Tibial artery (tissue), 4 donors: ENCODE results near the gene RELN.

Source experiments
- DNase-seq, 2 donors: peaks; one replicate each; pipeline ENCODE4 v3.0.0-alpha.2; 2019
- H3K27ac ChIP-seq, 2 donors: fragments of 200-600 bp; sonication (generic) in 1 of 2; 1 replicate in 1 of 2; 2 replicates in 1 of 2; pipeline ENCODE4 v1.5.1; 2018 to 2019; ENCODE audit warnings: mild to moderate bottlenecking in 1 of 2
- H3K27me3 ChIP-seq, 2 donors: fragments of 200-600 bp; sonication (generic) in 1 of 2; one replicate each; pipeline versions ENCODE4 v1.5.1 to v1.6.0; 2016 to 2019
- H3K36me3 ChIP-seq, 3 donors: fragments of 200-600 bp; sonication (generic) in 2 of 3; one replicate each; pipeline ENCODE4 v1.5.1; 2016 to 2019; ENCODE audit warnings: mild to moderate bottlenecking in 2 of 3
- H3K4me1 ChIP-seq, 4 donors: fragments of 200-600 bp; sonication (generic) in 2 of 4; 1 replicate in 3 of 4; 2 replicates in 1 of 4; pipeline ENCODE4 v1.5.1; 2016 to 2019
- H3K4me3 ChIP-seq, 2 donors: fragments of 200-600 bp; sonication (generic) in 1 of 2; 1 replicate in 1 of 2; 2 replicates in 1 of 2; pipeline ENCODE4 v1.5.1; 2018 to 2019; ENCODE audit warnings: mild to moderate bottlenecking in 2 of 2
- H3K9me3 ChIP-seq, 3 donors: fragments of 200-600 bp; sonication (generic) in 1 of 3; one replicate each; pipeline ENCODE4 v1.5.1; 2016 to 2019
- CTCF ChIP-seq, 2 experiments: fragments of 200-600 bp in 1 of 2; fragments of 450-650 bp in 1 of 2; IDR thresholded peaks; one replicate each; pipeline ENCODE4 v1.5.1; 2017 to 2019; ENCODE audit warnings: antibody characterized with exemption in 2 of 2, mild to moderate bottlenecking in 1 of 2, moderate library complexity in 1 of 2
- intact Hi-C: fragments of 100-400 bp; cut with DNase I; formaldehyde crosslinking; loops from one replicate; pipeline ENCODE4 v1.15.0; 2023; ENCODE audit warnings: low total_unique reads

The RELN gene

DNA sequence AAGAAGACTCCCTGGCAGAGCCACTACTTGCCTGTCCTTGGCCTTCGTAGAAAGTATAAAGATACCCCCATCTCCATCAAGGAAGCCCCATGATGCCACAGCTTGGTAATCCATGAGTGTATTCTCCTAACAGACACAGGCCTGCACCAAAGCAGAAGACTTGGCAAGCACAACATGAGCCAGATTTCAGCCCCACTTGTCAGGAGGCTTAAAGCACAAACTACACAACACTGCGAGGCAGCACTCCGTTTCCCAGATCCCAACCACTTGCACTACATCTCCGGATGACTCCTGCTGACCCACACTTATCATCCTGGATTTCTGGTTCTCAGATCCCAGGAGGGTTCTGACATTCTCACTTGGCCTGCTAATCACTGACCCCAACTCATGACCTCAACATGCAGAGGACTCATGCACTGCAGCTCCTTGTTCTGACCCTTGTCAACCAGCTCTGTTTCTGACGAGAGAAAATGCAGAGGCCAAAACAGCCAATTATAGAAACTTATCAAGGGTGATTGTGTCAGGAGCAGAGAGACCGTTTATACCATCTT is 100.8 kb downstream of the RELN start:
- no peaks in the 10 kb centered on the region for H3K27me3 ChIP-seq
- intact Hi-C loops, result no loop called here
- DNase-seq, result no peak
- H3K4me1 ChIP-seq, result no peaks in the 10 kb centered on the region
- H3K27ac ChIP-seq, result no peak overlapping the region
- TF ChIP-seq CTCF (IDR thresholded peaks at IDR 0.05), result no peak
- peaks cover 0 to 10% (median 0%) of the 10 kb centered on the region in 3 donors for H3K9me3 ChIP-seq
- no peak overlapping the region for H3K4me3 ChIP-seq
- H3K36me3 ChIP-seq, result no peaks in the 10 kb centered on the region

DNA sequence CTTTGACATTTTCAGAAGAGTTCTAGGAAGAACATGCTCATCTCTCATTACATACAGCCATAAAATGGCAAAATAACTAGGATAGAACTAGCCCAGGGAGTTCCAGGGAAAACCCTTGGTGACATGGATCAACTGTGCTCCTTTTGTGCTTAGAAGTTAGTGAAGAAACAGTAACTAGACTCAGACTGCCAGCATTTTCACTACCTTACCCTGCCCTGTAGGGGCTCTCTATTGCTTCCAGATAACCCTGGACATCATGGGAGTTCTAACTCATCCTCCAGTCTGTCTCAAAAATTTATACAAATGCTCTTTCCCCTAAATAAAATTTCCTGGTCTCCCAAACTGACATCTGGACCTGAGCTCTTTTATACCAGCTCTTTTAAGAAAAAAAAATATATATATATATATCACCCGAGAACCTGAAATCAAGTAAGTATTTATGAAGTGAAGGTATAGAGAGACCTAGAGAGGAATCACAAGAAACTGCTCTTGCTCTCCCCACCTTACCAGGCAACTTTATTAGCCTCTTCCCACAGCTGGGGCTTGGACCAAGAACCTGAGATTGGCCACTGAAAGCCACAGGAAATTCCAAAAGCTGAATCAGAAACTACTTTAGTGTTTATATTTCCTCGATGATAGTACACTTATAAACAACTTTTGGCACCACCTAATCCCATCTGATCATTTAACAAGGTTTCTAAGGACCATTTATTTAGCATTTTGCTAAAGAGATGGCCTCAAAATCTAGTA is 101.4 kb downstream of the RELN start:
- H3K4me3 ChIP-seq, result no peak overlapping the region
- TF ChIP-seq CTCF (IDR thresholded peaks at IDR 0.05), result no peak
- intact Hi-C loops, result no loop called here

GRCh38 chr7:103887050-103887449 is 102.4 kb downstream of the RELN start:
- Histone ChIP-seq H3K4me3 (no peak overlapping the region), H3K9me3 (peaks cover 0 to 10% (median 0%) of the 10 kb centered on the region in 3 donors), H3K36me3 (no peaks in the 10 kb centered on the region), H3K4me1 (no peaks in the 10 kb centered on the region), H3K27ac (no peak overlapping the region), H3K27me3 (no peaks in the 10 kb centered on the region)
- DNase-seq, result no peak
- TF ChIP-seq CTCF (IDR thresholded peaks at IDR 0.05), result no peak
- intact Hi-C loops, result no loop called here

More for the DNA sequence above, 101.4 kb downstream of the RELN start:
- Histone ChIP-seq H3K4me1 (no peaks in the 10 kb centered on the region), H3K9me3 (peaks cover 0 to 10% (median 0%) of the 10 kb centered on the region in 3 donors), H3K27me3 (no peaks in the 10 kb centered on the region), H3K27ac (no peak overlapping the region), H3K36me3 (no peaks in the 10 kb centered on the region)
- no peak for DNase-seq

- H3K27ac ChIP-seq, result no peak overlapping the region
- no peaks in the 10 kb centered on the region for H3K4me1 ChIP-seq
- no peaks in the 10 kb centered on the region for H3K27me3 ChIP-seq
- no peak overlapping the region for H3K4me3 ChIP-seq
- no peaks in the 10 kb centered on the region for H3K36me3 ChIP-seq
- no peak for DNase-seq
- peaks cover 0 to 10% (median 0%) of the 10 kb centered on the region in 3 donors for H3K9me3 ChIP-seq
- intact Hi-C loops, result no loop called here
- no peak for TF ChIP-seq CTCF (IDR thresholded peaks at IDR 0.05)
These were observed 109.4 kb downstream of the RELN start for GRCh38 chr7:103879928-103880600.

DNA sequence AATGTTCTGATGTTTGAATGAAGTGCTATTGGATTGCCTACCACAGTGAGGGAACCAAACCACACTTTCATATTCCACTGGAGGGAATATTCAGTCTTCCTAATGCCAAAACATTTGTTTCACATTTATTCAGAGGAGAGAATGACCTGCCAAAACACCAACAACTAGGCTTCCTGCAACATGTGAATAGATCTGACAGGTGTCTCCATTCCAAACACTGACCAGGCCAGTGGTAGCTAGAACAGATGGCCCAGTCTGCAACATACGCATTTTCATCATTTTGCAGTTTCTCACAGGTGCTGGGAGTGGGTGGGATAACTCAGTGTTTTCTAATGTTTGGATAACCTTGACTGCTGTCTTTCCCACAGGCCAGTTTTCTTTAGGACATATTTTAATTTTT is 110.0 kb downstream of the RELN start:
- no peaks in the 10 kb centered on the region for H3K27me3 ChIP-seq
- DNase-seq, result no peak
- TF ChIP-seq CTCF (IDR thresholded peaks at IDR 0.05), result no peak
- intact Hi-C loops, result no loop called here
- no peak overlapping the region for H3K27ac ChIP-seq
- H3K4me1 ChIP-seq, result no peaks in the 10 kb centered on the region
- H3K9me3 ChIP-seq, result peaks cover 0 to 6% (median 0%) of the 10 kb centered on the region in 3 donors
- H3K36me3 ChIP-seq, result no peaks in the 10 kb centered on the region
- no peak overlapping the region for H3K4me3 ChIP-seq
